ENCODE data around the gene FAF1. TPM values are rescaled to one million over a fixed set of nuclear protein-coding genes. Genes with fewer than 3 reads are reported as not detected.

Gene FAF1
- total and polyA plus RNA-seq, 9 donors = 23.1 to 76.0 (median 57.1) TPM

DNA sequence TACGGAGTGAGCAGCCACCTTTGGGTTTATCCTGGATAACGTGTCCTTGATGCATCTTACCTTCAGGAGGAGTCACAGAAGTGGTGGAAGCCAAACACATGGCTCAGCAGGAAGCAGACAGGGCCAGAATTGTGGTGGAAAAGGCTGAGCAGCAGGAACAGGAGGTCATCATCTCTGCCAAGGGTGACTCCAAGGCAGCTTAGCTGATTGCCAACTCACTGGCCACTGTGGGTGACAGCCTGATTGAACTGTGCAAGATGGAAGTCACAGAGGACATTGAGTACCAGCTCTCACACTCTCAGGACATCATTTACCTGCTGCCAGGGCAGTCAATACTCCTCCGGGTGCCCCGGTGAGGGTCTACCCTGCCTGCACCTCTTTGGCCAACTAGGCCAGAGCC lies 179.3 kb downstream of the FAF1 start:
- WGBS, 3 donors = 94 to 98% (median 95%) methylated on average over 4 of the region's 4 CpGs
- no peaks in the 10 kb centered on the region for H3K36me3 ChIP-seq

DNA sequence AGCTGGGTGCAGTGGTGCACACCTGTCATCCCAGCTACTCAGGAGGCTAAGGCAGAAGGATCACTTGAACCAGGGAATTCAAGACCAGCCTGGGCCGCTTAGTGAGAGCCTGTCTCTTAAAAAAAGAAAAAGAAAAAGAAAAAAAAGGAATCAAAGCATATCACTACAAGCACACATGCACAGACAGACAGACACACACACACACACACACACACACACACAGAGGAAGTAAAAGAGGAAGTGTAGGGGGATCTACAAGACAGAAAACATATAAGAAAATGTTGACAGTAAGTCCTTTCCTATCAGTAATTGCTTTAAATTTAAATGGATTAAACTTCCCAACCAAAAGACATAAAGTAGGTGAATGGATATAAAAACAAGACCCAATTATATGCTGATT lies 180.3 kb downstream of the FAF1 start:
- TF ChIP-seq EP300 (IDR thresholded peaks at IDR 0.05) (no peak), POLR2A (IDR thresholded peaks at IDR 0.05) (no peak)
- TF ChIP-seq, protein P1, sequence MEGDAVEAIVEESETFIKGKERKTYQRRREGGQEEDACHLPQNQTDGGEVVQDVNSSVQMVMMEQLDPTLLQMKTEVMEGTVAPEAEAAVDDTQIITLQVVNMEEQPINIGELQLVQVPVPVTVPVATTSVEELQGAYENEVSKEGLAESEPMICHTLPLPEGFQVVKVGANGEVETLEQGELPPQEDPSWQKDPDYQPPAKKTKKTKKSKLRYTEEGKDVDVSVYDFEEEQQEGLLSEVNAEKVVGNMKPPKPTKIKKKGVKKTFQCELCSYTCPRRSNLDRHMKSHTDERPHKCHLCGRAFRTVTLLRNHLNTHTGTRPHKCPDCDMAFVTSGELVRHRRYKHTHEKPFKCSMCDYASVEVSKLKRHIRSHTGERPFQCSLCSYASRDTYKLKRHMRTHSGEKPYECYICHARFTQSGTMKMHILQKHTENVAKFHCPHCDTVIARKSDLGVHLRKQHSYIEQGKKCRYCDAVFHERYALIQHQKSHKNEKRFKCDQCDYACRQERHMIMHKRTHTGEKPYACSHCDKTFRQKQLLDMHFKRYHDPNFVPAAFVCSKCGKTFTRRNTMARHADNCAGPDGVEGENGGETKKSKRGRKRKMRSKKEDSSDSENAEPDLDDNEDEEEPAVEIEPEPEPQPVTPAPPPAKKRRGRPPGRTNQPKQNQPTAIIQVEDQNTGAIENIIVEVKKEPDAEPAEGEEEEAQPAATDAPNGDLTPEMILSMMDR (IDR thresholded peaks at IDR 0.05) = no peak
- H3K27ac ChIP-seq = no peak overlapping the region
- peaks cover 2% of the 10 kb centered on the region for H3K4me1 ChIP-seq (ENCODE audit: insufficient read depth)
- DNase-seq = no peak
- H3K9me3 ChIP-seq = no peaks in the 10 kb centered on the region
- no peaks in the 10 kb centered on the region for H3K27me3 ChIP-seq
- H3K4me3 ChIP-seq = no peak overlapping the region
- H3K36me3 ChIP-seq = no peaks in the 10 kb centered on the region
- intact Hi-C loops (cut with DNase I) = loop anchor here in 3 of 4 donors (10.0 kb wide), 2 partner anchors 265 to 415 kb away; no protein-coding TSS in a partner anchor
- 96 to 100% (median 100%) methylated on average over 1 of the region's 1 CpG for WGBS, 3 donors

More for the DNA sequence above, 179.3 kb downstream of the FAF1 start:
- DNase-seq = no peak
- H3K27me3 ChIP-seq = no peaks in the 10 kb centered on the region
- peaks cover 2% of the 10 kb centered on the region for H3K4me1 ChIP-seq (ENCODE audit: insufficient read depth)
- TF ChIP-seq, protein P1 (IDR thresholded peaks at IDR 0.05) = no peak
- TF ChIP-seq EP300 (IDR thresholded peaks at IDR 0.05) (no peak), POLR2A (IDR thresholded peaks at IDR 0.05) (no peak)
- no peaks in the 10 kb centered on the region for H3K9me3 ChIP-seq
- H3K27ac ChIP-seq = no peak overlapping the region
- intact Hi-C loops (cut with DNase I) = no loop called here
- H3K4me3 ChIP-seq = no peak overlapping the region

DNA sequence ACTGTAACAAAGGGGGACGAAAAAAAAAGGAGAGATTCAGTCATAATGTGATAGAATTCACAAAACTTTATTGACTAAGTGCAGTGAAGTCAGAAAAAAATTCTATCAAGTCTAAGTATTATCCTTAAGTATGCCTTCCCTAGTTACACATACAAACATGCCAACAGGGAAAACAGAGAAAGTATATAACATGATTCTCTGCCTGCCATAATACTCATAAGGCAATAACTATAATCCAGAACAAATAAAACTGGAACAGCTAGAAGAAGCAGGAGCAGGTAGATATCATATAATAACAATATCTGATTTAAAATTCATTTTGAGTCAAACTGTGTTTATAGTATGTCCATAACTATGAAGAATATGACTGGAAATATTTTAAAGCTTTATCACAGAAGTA lies 184.3 kb downstream of the FAF1 start:
- WGBS, 3 donors = 72 to 90% (median 78%) methylated on average over 1 of the region's 1 CpG
- no peak overlapping the region for H3K4me3 ChIP-seq
- H3K27me3 ChIP-seq = no peaks in the 10 kb centered on the region
- no peak overlapping the region for H3K27ac ChIP-seq
- peaks cover 2% of the 10 kb centered on the region for H3K4me1 ChIP-seq (ENCODE audit: insufficient read depth)
- H3K9me3 ChIP-seq = no peaks in the 10 kb centered on the region
- TF ChIP-seq, protein P1 (IDR thresholded peaks at IDR 0.05) = no peak
- no peak for TF ChIP-seq EP300 (IDR thresholded peaks at IDR 0.05)
- no peak for TF ChIP-seq POLR2A (IDR thresholded peaks at IDR 0.05)
- H3K36me3 ChIP-seq = no peaks in the 10 kb centered on the region
- intact Hi-C loops (cut with DNase I) = loop anchor here in 3 of 4 donors (10.0 kb wide), 2 partner anchors 269 to 419 kb away; no protein-coding TSS in a partner anchor
- DNase-seq = no peak

DNA sequence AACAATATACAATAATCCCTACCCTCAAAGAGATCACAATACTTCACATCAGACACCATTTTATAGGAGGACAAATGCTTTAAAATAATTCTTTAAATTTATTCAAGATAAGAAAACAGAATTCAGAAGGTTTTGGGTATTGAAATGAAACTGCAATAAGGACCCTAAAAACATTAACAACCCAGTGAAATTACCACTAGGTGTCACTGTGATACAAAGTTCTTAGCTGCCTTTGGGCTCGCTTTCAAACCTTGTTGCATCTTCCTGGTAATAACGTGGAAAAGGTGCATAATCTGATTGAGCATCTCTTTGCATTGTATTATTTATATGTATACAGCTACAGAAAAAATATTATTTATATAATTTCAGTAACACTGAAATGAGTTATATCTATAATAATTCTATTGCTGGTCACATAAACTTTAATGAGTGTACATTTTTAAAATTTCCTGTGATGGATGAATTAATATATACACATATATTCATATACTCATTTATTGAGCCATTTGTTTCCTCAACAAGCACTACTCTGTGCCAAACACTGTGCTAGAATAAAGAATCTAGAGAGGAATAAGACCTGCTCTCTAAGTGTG lies 185.2 kb downstream of the FAF1 start:
- TF ChIP-seq, protein P1 (IDR thresholded peaks at IDR 0.05) = peak; percentile 42 to 63 (median 45)
- TF ChIP-seq POLR2A (IDR thresholded peaks at IDR 0.05) = no peak
- H3K27me3 ChIP-seq = no peaks in the 10 kb centered on the region
- H3K36me3 ChIP-seq = no peaks in the 10 kb centered on the region
- DNase-seq = no peak
- H3K9me3 ChIP-seq = no peaks in the 10 kb centered on the region
- no peak overlapping the region for H3K27ac ChIP-seq
- peaks cover 2% of the 10 kb centered on the region for H3K4me1 ChIP-seq (ENCODE audit: insufficient read depth)
- no peak overlapping the region for H3K4me3 ChIP-seq
- intact Hi-C loops (cut with DNase I) = loop anchor here in 3 of 4 donors (10.0 kb wide), 2 partner anchors 270 to 420 kb away; no protein-coding TSS in a partner anchor
- 1 to 3% (median 2%) methylated on average over 2 of the region's 2 CpGs for WGBS, 3 donors

All from ovary (tissue), 9 donors.